ENCODE results near the gene ANAPC1.
"Not testable (repeated sequence)": the region's sequence is repeated elsewhere in the genome, so short reads cannot be mapped to it uniquely, and the experiment has no call there.

ANAPC1 gene

GRCh38 chr2:111918383-111918806, 34.4 kb upstream of the ANAPC1 start:
- Histone ChIP-seq H3K4me3 (ENCODE audit: low read depth in 1 of 2, low read length in 2 of 2) (no peak overlapping the region), H3K27me3 (ENCODE audit: insufficient read depth, low read length, poor library complexity) (no peaks in the 10 kb centered on the region), H3K4me2 (ENCODE audit: insufficient read depth, low read length) (no peak overlapping the region), H3K79me2 (ENCODE audit: insufficient read depth, low read length) (no peaks in the 10 kb centered on the region), H4K20me1 (ENCODE audit: insufficient read depth, low read length) (no peaks in the 10 kb centered on the region), H3K9ac (ENCODE audit: low read depth, low read length) (no peak overlapping the region), H3K36me3 (ENCODE audit: insufficient read depth, low read length) (no peaks in the 10 kb centered on the region), H3K9me3 (ENCODE audit: insufficient read depth, low read length, severe bottlenecking) (no peaks in the 10 kb centered on the region), H3K27ac (ENCODE audit: low read length) (no peak overlapping the region), H2AFZ (ENCODE audit: low read depth, low read length) (no peak overlapping the region), H3K4me1 (ENCODE audit: insufficient read depth, low read length) (no peaks in the 10 kb centered on the region)
- ATAC-seq (ENCODE audit: insufficient read depth, low read depth) (no peak), DNase-seq (no peak)
- TF ChIP-seq CTCF (IDR thresholded peaks at IDR 0.05; ENCODE audit: borderline replicate concordance, extremely low read depth, low read length, poor library complexity, severe bottlenecking): no peak
- TF ChIP-seq EZH2 (IDR thresholded peaks at IDR 0.05; ENCODE audit: borderline replicate concordance, low read depth, low read length, severe bottlenecking): no peak

GRCh38 chr2:111917106-111917505, 33.1 kb upstream of the ANAPC1 start:
- TF ChIP-seq CTCF (IDR thresholded peaks at IDR 0.05; ENCODE audit: borderline replicate concordance, extremely low read depth, low read length, poor library complexity, severe bottlenecking) (no peak), EZH2 (IDR thresholded peaks at IDR 0.05; ENCODE audit: borderline replicate concordance, low read depth, low read length, severe bottlenecking) (no peak)
- Histone ChIP-seq H3K4me2 (ENCODE audit: insufficient read depth, low read length) (no peak overlapping the region), H3K27ac (ENCODE audit: low read length) (no peak overlapping the region), H3K4me1 (ENCODE audit: insufficient read depth, low read length) (no peaks in the 10 kb centered on the region), H3K27me3 (ENCODE audit: insufficient read depth, low read length, poor library complexity) (no peaks in the 10 kb centered on the region), H3K9ac (ENCODE audit: low read depth, low read length) (no peak overlapping the region), H3K4me3 (ENCODE audit: low read depth in 1 of 2, low read length in 2 of 2) (no peak overlapping the region), H3K36me3 (ENCODE audit: insufficient read depth, low read length) (no peaks in the 10 kb centered on the region), H3K9me3 (ENCODE audit: insufficient read depth, low read length, severe bottlenecking) (no peaks in the 10 kb centered on the region), H4K20me1 (ENCODE audit: insufficient read depth, low read length) (no peaks in the 10 kb centered on the region), H2AFZ (ENCODE audit: low read depth, low read length) (no peak overlapping the region), H3K79me2 (ENCODE audit: insufficient read depth, low read length) (no peaks in the 10 kb centered on the region)
- DNase-seq: no peak
- ATAC-seq (ENCODE audit: insufficient read depth, low read depth): no peak

GRCh38 chr2:111912547-111912946, 28.6 kb upstream of the ANAPC1 start:
- Histone ChIP-seq H3K4me1 (ENCODE audit: insufficient read depth, low read length) (no peaks in the 10 kb centered on the region), H3K36me3 (ENCODE audit: insufficient read depth, low read length) (no peaks in the 10 kb centered on the region), H3K27ac (ENCODE audit: low read length) (no peak overlapping the region), H3K9ac (ENCODE audit: low read depth, low read length) (no peak overlapping the region), H3K9me3 (ENCODE audit: insufficient read depth, low read length, severe bottlenecking) (no peaks in the 10 kb centered on the region), H3K79me2 (ENCODE audit: insufficient read depth, low read length) (no peaks in the 10 kb centered on the region), H4K20me1 (ENCODE audit: insufficient read depth, low read length) (no peaks in the 10 kb centered on the region), H3K4me3 (ENCODE audit: low read depth in 1 of 2, low read length in 2 of 2) (no peak overlapping the region), H3K4me2 (ENCODE audit: insufficient read depth, low read length) (no peak overlapping the region), H2AFZ (ENCODE audit: low read depth, low read length) (0 out of 2 replicates have a peak overlapping the region, but pooled peaks have one; percentile 43), H3K27me3 (ENCODE audit: insufficient read depth, low read length, poor library complexity) (no peaks in the 10 kb centered on the region)
- no peak for DNase-seq
- TF ChIP-seq EZH2 (IDR thresholded peaks at IDR 0.05; ENCODE audit: borderline replicate concordance, low read depth, low read length, severe bottlenecking) (no peak), CTCF (IDR thresholded peaks at IDR 0.05; ENCODE audit: borderline replicate concordance, extremely low read depth, low read length, poor library complexity, severe bottlenecking) (no peak)
- ATAC-seq (ENCODE audit: insufficient read depth, low read depth): no peak

- H3K9me3 ChIP-seq (ENCODE audit: insufficient read depth, low read length, severe bottlenecking); H3K9ac ChIP-seq (ENCODE audit: low read depth, low read length); H2AFZ ChIP-seq (ENCODE audit: low read depth, low read length); H3K36me3 ChIP-seq (ENCODE audit: insufficient read depth, low read length); H3K4me3 ChIP-seq (ENCODE audit: low read depth in 1 of 2, low read length in 2 of 2); H3K27ac ChIP-seq (ENCODE audit: low read length); H3K27me3 ChIP-seq (ENCODE audit: insufficient read depth, low read length, poor library complexity); DNase-seq; ATAC-seq (ENCODE audit: insufficient read depth, low read depth); H3K79me2 ChIP-seq (ENCODE audit: insufficient read depth, low read length); H3K4me2 ChIP-seq (ENCODE audit: insufficient read depth, low read length); H3K4me1 ChIP-seq (ENCODE audit: insufficient read depth, low read length); H4K20me1 ChIP-seq (ENCODE audit: insufficient read depth, low read length): not testable (repeated sequence)
Observed at GRCh38 chr2:111911295-111911977, 27.4 kb upstream of the ANAPC1 start.
